Activated T-cell treated with anti-CD3 and anti-CD28 coated beads for 24 hours (primary cell): ENCODE results near the gene HEXIM1.

ENCODE experiments used
- DNase-seq: peaks from one replicate; pipeline ENCODE4 v3.0.0-alpha.2; 2020; ENCODE audit warnings: low read depth

The HEXIM1 gene

GRCh38 chr17:45130681-45131615, 17.3 kb upstream of the HEXIM1 start:
- no peak for DNase-seq

GRCh38 chr17:45131616-45132319, 16.5 kb upstream of the HEXIM1 start:
- no peak for DNase-seq

- no peak for DNase-seq
Measured at GRCh38 chr17:45132320-45132571, 16.0 kb upstream of the HEXIM1 start, which contains the start of gene PLCD3. TSS of gene PLCD3 (minus strand) at chr17:45132515. CDS start at chr17:45132410, 105 bp downstream.

- peak; percentile 55 for DNase-seq
Measured at GRCh38 chr17:45132572-45133463, 15.5 kb upstream of the HEXIM1 start.

- DNase-seq: peak; percentile 97
Measured at GRCh38 chr17:45135192-45135977, 12.9 kb upstream of the HEXIM1 start, which contains the start of gene ACBD4. TSS of gene ACBD4 (plus strand) at chr17:45135687. CDS start at chr17:45136145, 458 bp downstream.

- DNase-seq: no peak
Measured at GRCh38 chr17:45135978-45136791, 12.1 kb upstream of the HEXIM1 start.

GRCh38 chr17:45136846-45137560, 11.3 kb upstream of the HEXIM1 start:
- no peak for DNase-seq

GRCh38 chr17:45137561-45138305, 10.5 kb upstream of the HEXIM1 start:
- DNase-seq: no peak

- no peak for DNase-seq
Measured at GRCh38 chr17:45138911-45139532, 9.3 kb upstream of the HEXIM1 start.

GRCh38 chr17:45139533-45139920, 8.7 kb upstream of the HEXIM1 start:
- no peak for DNase-seq

GRCh38 chr17:45143094-45143670, 5.1 kb upstream of the HEXIM1 start:
- DNase-seq: no peak

- no peak for DNase-seq
Measured at GRCh38 chr17:45143767-45144198, 4.5 kb upstream of the HEXIM1 start.

- DNase-seq: no peak
Measured at GRCh38 chr17:45144199-45145034, 3.9 kb upstream of the HEXIM1 start.

- DNase-seq: no peak
Measured at GRCh38 chr17:45145035-45145389, 3.3 kb upstream of the HEXIM1 start.

GRCh38 chr17:45146166-45146565, 2.1 kb upstream of the HEXIM1 start:
- no peak for DNase-seq

GRCh38 chr17:45146592-45146889, 1.7 kb upstream of the HEXIM1 start:
- DNase-seq: no peak

- DNase-seq: no peak
Measured at GRCh38 chr17:45146890-45147580, 1.2 kb upstream of the HEXIM1 start.
